NB4 (cell line): ENCODE results near the gene MAP2K3.

ENCODE experiments used
- DNase-seq: peaks from one replicate; pipeline ENCODE4 v3.0.0; 2010; ENCODE audit warnings: low read depth
- H3K4me3 ChIP-seq: one replicate; pipeline ENCODE4 v1.5.1; 2011; ENCODE audit warnings: mild to moderate bottlenecking, low read depth, low read length, moderate library complexity
- CTCF ChIP-seq: IDR thresholded peaks from one replicate; pipeline ENCODE4 v1.5.1; 2012; ENCODE audit warnings: low read depth, low read length
- MAX ChIP-seq: IDR thresholded peaks from 2 replicates; pipeline ENCODE4 v1.6.1; 2011; ENCODE audit warnings: low read depth, low read length
- MYC ChIP-seq: IDR thresholded peaks from 2 replicates; pipeline ENCODE4 v1.6.1; 2011; ENCODE audit warnings: low read depth, low read length
- POLR2A ChIP-seq: IDR thresholded peaks from 2 replicates; pipeline ENCODE4 v1.6.1; 2011; ENCODE audit warnings: mild to moderate bottlenecking; ENCODE audit not compliant: insufficient read length; ENCODE audit errors: extremely low read depth

MAP2K3 gene

GRCh38 chr17:21262259-21262993, 22.1 kb upstream of the MAP2K3 start:
- TF ChIP-seq MYC: no peak
- no peak for TF ChIP-seq MAX
- no peak for TF ChIP-seq CTCF
- no peak for TF ChIP-seq POLR2A
- no peak overlapping the region for H3K4me3 ChIP-seq
- DNase-seq: no peak

- no peak for TF ChIP-seq CTCF
- no peak for TF ChIP-seq MYC
- no peak for TF ChIP-seq MAX
- TF ChIP-seq POLR2A: no peak
- no peak for DNase-seq
- H3K4me3 ChIP-seq: no peak overlapping the region
These were observed 21.1 kb upstream of the MAP2K3 start for GRCh38 chr17:21263376-21263775.

- TF ChIP-seq MAX (no peak), CTCF (no peak), POLR2A (no peak), MYC (no peak)
- no peak for DNase-seq
- H3K4me3 ChIP-seq: no peak overlapping the region
These were observed 15.8 kb upstream of the MAP2K3 start for GRCh38 chr17:21268596-21269188.

GRCh38 chr17:21269394-21269793, 15.1 kb upstream of the MAP2K3 start:
- DNase-seq: no peak
- H3K4me3 ChIP-seq: no peak overlapping the region
- TF ChIP-seq CTCF (no peak), MYC (no peak), POLR2A (no peak), MAX (no peak)

GRCh38 chr17:21271454-21272183, 12.9 kb upstream of the MAP2K3 start:
- TF ChIP-seq POLR2A (no peak), MAX (no peak), MYC (no peak), CTCF (no peak)
- H3K4me3 ChIP-seq: no peak overlapping the region
- DNase-seq: no peak
